B cell (primary cell): ENCODE measurements around the gene NPFFR2.

ENCODE experiments used
- EZH2 ChIP-seq: IDR thresholded peaks from 2 replicates; pipeline ENCODE4 v1.6.1; 2012; ENCODE audit warnings: borderline replicate concordance, low read depth, mild to moderate bottlenecking, moderate library complexity, low read length; ENCODE audit not compliant: insufficient read depth, poor library complexity, severe bottlenecking
- TF ChIP-seq, protein P1 (sequence below): fragments of 200-600 bp; IDR thresholded peaks from one replicate; pipeline ENCODE4 v1.8.0; 2022; ENCODE audit warnings: antibody characterized with exemption, mild to moderate bottlenecking

DNA sequence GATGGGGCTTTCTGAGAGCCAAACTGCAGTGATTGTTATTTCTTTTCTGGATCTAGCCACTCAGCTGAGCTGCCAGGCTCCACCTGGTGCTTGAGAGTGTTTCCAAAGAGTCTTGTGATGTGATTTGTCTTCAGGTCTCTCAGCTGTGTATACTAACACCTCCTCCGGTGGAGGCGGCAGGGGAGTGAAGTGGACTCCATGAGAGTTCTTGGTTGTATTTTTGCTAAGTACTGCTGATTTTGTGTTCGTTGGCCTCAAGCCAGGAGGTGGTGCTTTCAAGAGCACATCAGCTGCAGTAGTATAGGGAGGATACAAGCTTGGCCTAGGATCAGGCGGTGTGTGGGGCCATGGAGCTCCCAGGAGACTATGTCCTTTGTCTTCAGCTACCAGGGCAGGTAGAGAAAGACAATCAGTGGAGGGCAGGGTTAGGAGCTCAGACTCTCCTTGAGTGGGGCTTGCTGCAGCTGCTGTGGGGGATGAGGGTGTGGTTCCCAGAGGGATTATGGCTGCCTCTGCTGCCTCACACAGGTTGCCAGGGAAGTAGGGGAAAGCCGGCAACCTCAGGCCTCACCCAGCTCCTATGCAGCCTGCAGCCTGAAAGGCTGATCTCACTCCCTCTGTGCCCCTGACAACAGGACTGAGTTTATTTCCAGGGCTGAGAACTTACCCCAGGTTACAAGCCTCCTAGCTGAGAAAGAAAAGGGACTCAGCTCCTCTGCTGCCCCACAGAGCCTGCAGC is 62.4 kb downstream of the NPFFR2 start:
- TF ChIP-seq, protein P1, sequence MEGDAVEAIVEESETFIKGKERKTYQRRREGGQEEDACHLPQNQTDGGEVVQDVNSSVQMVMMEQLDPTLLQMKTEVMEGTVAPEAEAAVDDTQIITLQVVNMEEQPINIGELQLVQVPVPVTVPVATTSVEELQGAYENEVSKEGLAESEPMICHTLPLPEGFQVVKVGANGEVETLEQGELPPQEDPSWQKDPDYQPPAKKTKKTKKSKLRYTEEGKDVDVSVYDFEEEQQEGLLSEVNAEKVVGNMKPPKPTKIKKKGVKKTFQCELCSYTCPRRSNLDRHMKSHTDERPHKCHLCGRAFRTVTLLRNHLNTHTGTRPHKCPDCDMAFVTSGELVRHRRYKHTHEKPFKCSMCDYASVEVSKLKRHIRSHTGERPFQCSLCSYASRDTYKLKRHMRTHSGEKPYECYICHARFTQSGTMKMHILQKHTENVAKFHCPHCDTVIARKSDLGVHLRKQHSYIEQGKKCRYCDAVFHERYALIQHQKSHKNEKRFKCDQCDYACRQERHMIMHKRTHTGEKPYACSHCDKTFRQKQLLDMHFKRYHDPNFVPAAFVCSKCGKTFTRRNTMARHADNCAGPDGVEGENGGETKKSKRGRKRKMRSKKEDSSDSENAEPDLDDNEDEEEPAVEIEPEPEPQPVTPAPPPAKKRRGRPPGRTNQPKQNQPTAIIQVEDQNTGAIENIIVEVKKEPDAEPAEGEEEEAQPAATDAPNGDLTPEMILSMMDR = no peak
- TF ChIP-seq EZH2 = no peak
